ENCODE results near the gene KCNMB1. TPM values are rescaled to one million over a fixed set of nuclear protein-coding genes. Genes with fewer than 3 reads are reported as not detected.
A peak's percentile ranks its signal among the peaks of the same experiment; 100 is the strongest.

Gene KCNMB1
- total and polyA plus RNA-seq, 8 donors = 0.29 to 19.8 (median 5.5) TPM

DNA sequence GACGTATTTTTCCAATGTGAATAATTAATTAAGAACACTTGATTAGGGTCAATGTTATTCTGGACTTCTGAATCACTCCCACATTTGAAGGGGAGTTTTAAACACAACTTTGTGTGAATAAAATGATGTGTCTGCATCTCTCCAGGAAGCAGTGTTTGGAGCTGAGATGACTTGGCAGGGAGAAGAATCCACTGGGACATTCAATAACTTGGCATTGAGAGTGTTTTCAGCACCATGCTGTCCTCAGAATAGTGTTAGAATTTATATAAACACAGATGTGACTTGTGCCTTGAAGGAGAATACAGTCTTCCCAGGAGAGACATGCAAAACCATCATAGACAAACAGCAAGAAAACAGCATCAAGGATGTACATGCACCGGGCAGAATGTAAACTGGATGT, 32.7 kb upstream of the KCNMB1 start:
- H3K27me3 ChIP-seq = no peaks in the 10 kb centered on the region
- no peaks in the 10 kb centered on the region for H3K36me3 ChIP-seq
- 52 to 68% (median 64%) methylated on average over 2 of the region's 2 CpGs for whole genome bisulfite sequencing, 5 donors
- intact Hi-C loops (cut with DNase I; ENCODE audit: low total_unique reads) = loop anchor here (5.0 to 10.0 kb wide), 2 partner anchors 147 to 195 kb away; no protein-coding TSS in a partner anchor
- H3K4me3 ChIP-seq = no peak overlapping the region
- H3K9me3 ChIP-seq = no peaks in the 10 kb centered on the region
- DNase-seq = no peak
- TF ChIP-seq EP300 (IDR thresholded peaks at IDR 0.05) = no peak
- TF ChIP-seq, protein P1, sequence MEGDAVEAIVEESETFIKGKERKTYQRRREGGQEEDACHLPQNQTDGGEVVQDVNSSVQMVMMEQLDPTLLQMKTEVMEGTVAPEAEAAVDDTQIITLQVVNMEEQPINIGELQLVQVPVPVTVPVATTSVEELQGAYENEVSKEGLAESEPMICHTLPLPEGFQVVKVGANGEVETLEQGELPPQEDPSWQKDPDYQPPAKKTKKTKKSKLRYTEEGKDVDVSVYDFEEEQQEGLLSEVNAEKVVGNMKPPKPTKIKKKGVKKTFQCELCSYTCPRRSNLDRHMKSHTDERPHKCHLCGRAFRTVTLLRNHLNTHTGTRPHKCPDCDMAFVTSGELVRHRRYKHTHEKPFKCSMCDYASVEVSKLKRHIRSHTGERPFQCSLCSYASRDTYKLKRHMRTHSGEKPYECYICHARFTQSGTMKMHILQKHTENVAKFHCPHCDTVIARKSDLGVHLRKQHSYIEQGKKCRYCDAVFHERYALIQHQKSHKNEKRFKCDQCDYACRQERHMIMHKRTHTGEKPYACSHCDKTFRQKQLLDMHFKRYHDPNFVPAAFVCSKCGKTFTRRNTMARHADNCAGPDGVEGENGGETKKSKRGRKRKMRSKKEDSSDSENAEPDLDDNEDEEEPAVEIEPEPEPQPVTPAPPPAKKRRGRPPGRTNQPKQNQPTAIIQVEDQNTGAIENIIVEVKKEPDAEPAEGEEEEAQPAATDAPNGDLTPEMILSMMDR (IDR thresholded peaks at IDR 0.05) = no peak
- TF ChIP-seq POLR2A (IDR thresholded peaks at IDR 0.05) = no peak
- no peak for TF ChIP-seq POLR2AphosphoS5 (IDR thresholded peaks at IDR 0.05)
- no peak overlapping the region for H3K27ac ChIP-seq
- H3K4me1 ChIP-seq = peaks cover 0 to 15% (median 9%) of the 10 kb centered on the region in 4 donors

DNA sequence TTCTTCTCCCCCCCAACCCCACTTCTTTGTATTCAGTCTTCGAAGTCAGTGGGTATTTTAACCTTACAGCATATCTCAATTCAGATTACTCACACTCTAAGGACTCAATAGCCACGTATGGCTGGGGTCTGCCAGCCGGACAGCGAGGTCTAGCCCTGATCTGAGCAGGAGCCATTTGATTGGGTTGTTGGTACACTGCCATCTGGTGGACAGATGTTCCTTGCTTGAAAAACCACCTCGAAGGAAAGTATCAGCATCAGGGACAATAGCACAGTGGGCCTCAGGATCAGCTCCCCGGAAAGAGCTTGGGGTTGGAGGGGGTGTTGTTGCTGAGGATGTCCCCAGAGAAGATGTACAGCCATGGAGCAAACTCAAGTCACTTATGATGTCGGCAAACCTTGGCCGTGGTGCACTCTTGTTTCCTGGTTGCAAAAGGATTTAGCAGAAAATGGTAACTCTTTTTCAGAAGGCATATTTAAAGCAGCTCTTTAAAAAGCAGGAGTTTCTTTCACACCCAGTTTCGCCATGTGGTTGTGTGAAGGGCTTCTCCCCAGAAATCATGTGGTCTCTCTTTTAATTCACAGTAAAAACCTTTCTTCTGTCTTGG, 31.7 kb upstream of the KCNMB1 start:
- DNase-seq = peak; percentile 51 to 90
- Histone ChIP-seq H3K36me3 (no peaks in the 10 kb centered on the region), H3K4me1 (peaks cover 0 to 18% (median 9%) of the 10 kb centered on the region in 4 donors), H3K4me3 (no peak overlapping the region), H3K9me3 (no peaks in the 10 kb centered on the region), H3K27me3 (no peaks in the 10 kb centered on the region), H3K27ac (no peak overlapping the region)
- WGBS, 5 donors = 22 to 26% (median 23%) methylated on average over 9 of the region's 9 CpGs
- TF ChIP-seq, protein P1 (IDR thresholded peaks at IDR 0.05) = peak in 5 of 7 experiments; percentile 54 to 80 (median 68)
- no peak for TF ChIP-seq POLR2AphosphoS5 (IDR thresholded peaks at IDR 0.05)
- intact Hi-C loops (cut with DNase I; ENCODE audit: low total_unique reads) = loop anchor here (5.0 to 10.0 kb wide), 2 partner anchors 146 to 194 kb away; no protein-coding TSS in a partner anchor

DNA sequence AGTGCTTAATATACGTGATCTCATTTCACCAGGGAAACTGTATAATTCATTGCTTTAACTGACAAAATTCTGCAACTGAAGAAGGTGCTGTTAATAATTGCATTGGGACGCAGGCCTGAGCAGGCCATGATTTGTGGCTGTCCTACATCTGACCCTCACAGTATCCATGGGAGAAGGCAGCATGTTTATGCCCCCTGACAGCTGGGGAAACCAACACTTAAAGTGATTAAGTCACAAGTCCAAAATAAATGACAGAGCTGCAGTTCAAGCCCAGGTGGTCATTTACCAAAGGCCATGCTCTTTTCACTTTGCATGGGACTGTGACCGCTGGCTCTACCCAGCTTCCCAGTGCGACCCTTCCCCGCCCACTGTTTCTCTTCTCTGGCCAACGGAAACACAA, 30.5 kb upstream of the KCNMB1 start:
- TF ChIP-seq, protein P1 (IDR thresholded peaks at IDR 0.05) = no peak
- TF ChIP-seq POLR2A (IDR thresholded peaks at IDR 0.05) (no peak), EP300 (IDR thresholded peaks at IDR 0.05) (no peak), POLR2AphosphoS5 (IDR thresholded peaks at IDR 0.05) (no peak)
- peaks cover 0 to 14% (median 9%) of the 10 kb centered on the region in 4 donors for H3K4me1 ChIP-seq
- H3K9me3 ChIP-seq = no peaks in the 10 kb centered on the region
- H3K27ac ChIP-seq = no peak overlapping the region
- no peaks in the 10 kb centered on the region for H3K36me3 ChIP-seq
- intact Hi-C loops (cut with DNase I; ENCODE audit: low total_unique reads) = loop anchor here (5.0 to 10.0 kb wide), 2 partner anchors 145 to 192 kb away; no protein-coding TSS in a partner anchor
- H3K27me3 ChIP-seq = no peaks in the 10 kb centered on the region
- no peak for DNase-seq
- H3K4me3 ChIP-seq = no peak overlapping the region
- 75 to 83% (median 78%) methylated on average over 6 of the region's 6 CpGs for WGBS, 5 donors

DNA sequence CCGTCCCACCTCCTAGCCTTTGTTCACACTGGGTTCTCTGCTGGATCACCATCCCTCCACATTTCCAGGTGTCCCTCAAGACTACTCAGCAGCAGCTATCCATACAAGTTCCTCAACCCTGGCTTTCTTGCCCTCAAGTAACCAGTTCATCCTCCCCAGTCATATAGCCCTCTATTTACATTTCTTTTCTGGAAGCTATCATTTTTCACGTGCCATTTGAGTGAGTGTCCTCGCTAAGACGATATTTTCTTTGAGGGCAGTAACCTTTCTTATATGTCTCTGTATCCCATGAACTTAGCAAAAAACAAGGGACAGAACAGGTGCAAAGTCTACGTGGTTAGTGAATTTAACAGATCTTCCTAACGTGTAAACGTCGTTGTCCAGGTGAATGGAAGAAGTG, 29.6 kb upstream of the KCNMB1 start:
- TF ChIP-seq POLR2AphosphoS5 (IDR thresholded peaks at IDR 0.05) = no peak
- no peak for TF ChIP-seq POLR2A (IDR thresholded peaks at IDR 0.05)
- TF ChIP-seq, protein P1 (IDR thresholded peaks at IDR 0.05) = no peak
- no peak for TF ChIP-seq EP300 (IDR thresholded peaks at IDR 0.05)
- Histone ChIP-seq H3K4me3 (no peak overlapping the region), H3K4me1 (peaks cover 0 to 14% (median 9%) of the 10 kb centered on the region in 4 donors), H3K27ac (no peak overlapping the region), H3K36me3 (no peaks in the 10 kb centered on the region), H3K27me3 (no peaks in the 10 kb centered on the region), H3K9me3 (no peaks in the 10 kb centered on the region)
- WGBS, 5 donors = 74 to 78% (median 76%) methylated on average over 8 of the region's 8 CpGs
- DNase-seq = no peak
- intact Hi-C loops (cut with DNase I; ENCODE audit: low total_unique reads) = no loop called here
